Daoy (cell line): ENCODE measurements around the gene TEX48. TPM values are rescaled to one million over a fixed set of nuclear protein-coding genes. Genes with fewer than 3 reads are reported as not detected.
A peak's percentile ranks its signal among the peaks of the same experiment; 100 is the strongest.

ENCODE experiments used
- DNase-seq: peaks from one replicate; pipeline ENCODE4 v3.0.0-alpha.2; 2015; ENCODE audit warnings: low read depth
- total RNA-seq: library from RNA; depleted of rRNA; stranded (reverse); fragments of >200 nt; shearing (Covaris generic); gene quantifications from 2 replicates; pipeline ENCODE4 v1.2.3, GENCODE V29; 2014

TEX48 gene
- total RNA-seq, 1 experiment from 2014 or later: not detected

GRCh38 chr9:114693248-114693855 is 11.4 kb upstream of the TEX48 start:
- DNase-seq: no peak

DNA sequence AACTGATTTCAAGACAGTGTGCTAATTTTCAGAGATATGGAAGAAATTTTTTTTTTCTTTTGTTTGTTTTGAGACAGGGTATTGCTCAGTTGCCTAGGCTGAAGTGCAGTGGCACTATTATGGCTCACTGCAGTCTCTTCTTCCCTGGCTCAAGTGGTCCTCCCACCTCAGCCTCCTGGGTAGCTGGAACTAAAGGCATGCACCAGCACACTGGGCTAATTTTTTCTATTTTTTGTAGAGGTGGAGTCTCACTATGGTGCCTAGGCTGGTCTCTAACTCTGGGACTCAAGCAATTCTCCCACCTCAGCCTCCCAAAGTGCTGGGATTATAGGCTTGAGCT is 9.9 kb upstream of the TEX48 start:
- no peak for DNase-seq

GRCh38 chr9:114691046-114691955 is 9.3 kb upstream of the TEX48 start:
- DNase-seq: peak; percentile 91

- DNase-seq: no peak
These were observed 8.3 kb upstream of the TEX48 start for GRCh38 chr9:114690308-114690707.

DNA sequence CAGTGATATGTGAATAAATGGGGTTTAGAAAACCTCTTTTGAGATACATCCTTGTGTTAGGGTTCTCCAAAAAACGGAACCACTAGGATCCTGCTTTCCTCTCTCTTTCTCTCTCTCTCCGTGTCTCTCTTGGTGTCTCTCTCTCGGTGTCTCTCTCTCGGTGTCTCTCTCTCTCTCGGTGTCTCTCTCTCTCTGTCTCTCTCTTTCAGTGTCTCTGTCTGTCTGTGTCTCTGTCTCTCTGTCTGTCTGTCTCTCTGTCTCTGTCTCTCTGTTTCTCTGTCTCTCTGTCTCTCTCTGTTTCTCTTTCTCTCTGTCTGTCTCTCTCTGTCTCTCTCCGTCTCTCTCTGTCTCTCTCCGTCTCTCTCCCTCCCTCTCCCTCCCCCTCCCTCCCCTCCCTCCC is 7.8 kb upstream of the TEX48 start:
- no peak for DNase-seq

DNA sequence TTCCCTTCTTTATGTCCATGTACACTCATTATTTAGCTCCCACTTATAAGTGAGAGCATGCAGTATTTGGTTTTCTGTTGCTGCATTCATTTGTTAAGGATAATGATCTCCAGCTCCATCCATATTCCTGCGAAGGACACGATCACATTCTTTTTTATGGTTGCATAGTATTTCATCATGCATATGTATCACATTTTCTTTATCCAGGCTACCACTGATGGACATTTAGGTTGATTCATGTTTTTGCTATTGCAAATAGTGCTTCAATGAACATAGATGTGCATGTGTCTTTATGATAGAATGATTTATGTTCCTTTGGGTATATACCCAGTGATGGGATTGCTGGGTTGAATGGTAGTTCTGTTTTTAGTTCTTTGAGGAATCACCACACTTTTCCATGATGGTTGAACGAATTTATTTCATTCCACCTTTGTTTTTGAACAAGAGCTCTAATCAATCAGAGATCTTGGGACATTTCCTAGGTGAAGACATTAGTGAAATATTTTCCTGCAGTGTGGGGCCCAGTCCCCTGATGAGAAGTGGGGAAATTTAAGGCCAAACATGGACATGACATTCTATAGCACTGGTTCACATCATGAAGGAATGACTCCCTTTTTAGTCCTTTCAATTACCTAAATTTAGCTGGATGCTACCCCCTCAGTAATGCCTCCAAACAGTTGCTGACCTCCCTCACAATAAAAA is 7.1 kb upstream of the TEX48 start:
- DNase-seq: no peak

- DNase-seq: no peak
These were observed 6.4 kb upstream of the TEX48 start for GRCh38 chr9:114688379-114688778.

- no peak for DNase-seq
These were observed 5.0 kb upstream of the TEX48 start for GRCh38 chr9:114687034-114687433.

- DNase-seq: no peak
These were observed 4.0 kb upstream of the TEX48 start for GRCh38 chr9:114685951-114686350.

DNA sequence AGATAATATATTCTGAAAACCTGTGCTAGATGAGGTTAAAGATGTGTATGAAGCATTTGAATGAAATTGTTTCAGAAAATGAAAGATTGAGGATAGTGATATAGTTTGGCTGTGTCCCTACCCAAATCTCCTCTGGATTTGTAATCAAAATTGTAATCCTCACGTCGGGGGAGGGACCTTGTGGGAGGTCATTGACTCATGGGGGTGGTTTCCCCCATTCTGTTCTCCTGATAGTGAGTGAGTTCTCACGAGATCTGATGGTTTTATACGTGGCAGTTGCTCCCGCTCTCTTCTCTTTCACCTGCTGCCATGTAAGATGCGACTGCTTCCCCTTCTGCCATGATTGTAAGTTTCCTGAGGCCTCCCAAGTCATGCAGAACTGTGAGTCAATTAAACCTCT is 2.0 kb upstream of the TEX48 start:
- DNase-seq: no peak

- no peak for DNase-seq
These were observed 854 bp upstream of the TEX48 start for GRCh38 chr9:114682846-114683245.

DNA sequence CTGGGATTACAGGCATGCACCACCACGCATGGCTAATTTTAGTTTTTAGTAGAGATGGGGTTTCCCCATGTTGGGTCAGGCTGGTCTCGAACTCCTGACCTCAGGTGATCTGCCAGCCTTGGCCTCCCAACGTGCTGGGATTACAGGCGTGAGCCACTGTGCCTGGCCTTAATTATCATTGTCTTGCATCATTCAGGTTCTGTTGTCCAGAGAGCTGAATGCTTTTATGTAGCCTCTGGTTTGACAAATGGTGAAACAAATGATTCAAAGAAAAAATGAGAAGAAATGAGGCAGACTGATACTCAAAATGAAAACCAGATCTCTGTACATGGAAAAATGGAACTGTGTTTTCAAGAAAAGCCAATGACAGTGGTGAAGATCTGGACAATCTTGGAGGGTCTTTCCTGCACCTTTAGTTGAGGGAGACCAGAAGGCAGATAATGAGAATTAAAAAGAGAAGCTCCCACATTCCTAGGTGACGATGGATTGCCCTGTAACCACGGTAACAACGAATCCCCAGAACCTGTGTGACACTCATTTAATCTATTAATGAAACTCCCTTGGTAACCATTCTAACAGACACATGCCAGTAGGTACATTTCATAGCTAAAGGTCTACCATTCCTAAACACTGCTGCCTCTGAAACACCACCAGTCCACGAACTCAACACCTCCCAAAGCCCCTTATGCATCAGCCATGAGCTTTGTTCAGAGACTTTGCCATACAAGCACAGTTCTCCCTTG is 1.6 kb downstream of the TEX48 start:
- no peak for DNase-seq

DNA sequence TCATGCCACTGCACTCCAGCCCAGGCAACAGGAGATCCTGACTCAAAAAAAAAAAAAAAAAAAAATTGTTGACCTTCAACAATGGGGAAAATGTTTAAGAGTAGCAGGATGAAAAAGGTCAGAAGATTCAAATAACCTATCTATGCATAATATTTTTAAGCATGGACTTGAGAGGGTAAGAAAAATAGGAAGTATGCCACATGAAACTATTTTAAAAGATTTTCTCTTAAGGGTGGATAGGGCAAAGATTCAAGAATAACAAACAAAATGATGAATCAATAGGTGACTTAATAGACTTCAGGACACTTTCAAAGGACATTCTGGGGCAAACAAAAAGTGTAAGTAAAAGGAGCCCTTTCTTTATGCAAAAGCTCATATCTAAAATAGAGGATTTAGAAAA is 3.2 kb downstream of the TEX48 start:
- DNase-seq: no peak

DNA sequence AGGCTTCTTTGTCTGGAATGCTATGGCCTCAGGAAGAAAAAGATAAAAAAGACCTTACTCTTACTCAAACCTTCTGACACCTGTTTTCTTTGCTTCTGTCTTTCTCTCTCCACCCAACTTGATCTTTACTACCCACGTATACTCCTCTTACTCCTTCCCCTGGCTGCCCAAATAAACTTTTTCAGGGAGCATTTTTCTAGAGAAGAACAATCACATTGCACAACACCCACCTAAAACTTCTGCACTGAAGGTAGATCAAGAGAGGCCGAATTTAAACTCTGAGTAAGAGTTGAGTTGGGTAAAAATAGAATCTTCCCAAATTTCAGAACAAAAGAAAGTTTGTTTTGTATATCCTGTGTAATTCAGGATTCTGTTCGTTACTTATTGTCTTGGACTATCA is 3.9 kb downstream of the TEX48 start:
- DNase-seq: no peak

DNA sequence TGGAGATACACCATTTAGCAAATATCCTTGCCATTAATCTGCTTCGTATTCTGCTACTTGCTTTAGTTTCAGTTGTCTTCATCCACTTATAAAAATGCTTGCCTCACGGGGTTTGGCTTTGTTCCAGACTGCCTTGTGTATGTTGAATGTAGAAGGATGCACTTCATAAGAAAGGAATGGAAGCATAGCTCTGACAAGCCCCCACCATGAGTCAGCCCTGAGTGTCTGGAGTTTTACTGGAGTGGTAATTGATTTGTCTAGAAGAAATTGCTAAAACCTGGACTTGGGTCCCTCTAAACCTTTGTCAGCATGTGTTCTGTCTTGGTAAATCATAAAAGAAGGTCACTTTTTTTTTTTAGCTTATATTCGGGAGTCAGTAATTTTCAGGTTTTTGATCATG is 4.6 kb downstream of the TEX48 start:
- peak; percentile 100 for DNase-seq

GRCh38 chr9:114676901-114677300 is 5.1 kb downstream of the TEX48 start:
- DNase-seq: no peak

DNA sequence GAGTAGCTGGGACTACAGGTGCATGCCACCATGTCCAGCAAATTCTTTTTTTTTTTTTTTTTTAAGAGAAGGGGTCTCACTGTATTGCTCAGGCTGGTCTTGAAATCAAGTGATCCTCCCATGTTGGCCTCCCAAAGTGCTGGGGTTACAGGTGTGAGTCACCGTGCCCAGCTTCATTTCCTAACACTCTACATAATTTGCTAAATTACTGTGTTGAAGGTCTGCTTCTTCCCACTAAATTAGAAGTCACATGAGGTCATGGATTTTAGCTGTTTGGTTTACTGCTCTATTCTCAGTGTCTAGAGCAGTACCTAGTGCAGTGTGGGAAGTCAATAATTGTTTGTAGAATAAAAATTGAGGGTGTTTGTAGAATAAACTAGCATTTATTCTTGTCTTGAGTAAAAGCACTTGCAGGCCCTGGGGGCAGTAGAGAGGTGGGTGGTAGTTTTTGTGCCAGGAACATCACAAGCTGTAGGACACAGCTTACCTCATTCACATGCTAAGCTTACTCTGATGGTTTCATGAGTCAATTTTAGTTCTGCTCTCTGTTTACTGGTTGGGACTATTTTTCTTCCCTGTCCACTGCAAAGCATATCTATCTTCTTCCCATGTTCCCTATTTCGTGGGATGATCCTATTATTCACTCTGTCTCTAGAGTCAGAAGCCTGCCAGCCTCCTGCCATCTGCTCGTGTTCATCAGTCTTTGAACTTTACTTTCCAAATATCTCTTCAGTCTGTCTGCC is 7.0 kb downstream of the TEX48 start:
- no peak for DNase-seq

- DNase-seq: no peak
These were observed 7.8 kb downstream of the TEX48 start for GRCh38 chr9:114674076-114674797.

DNA sequence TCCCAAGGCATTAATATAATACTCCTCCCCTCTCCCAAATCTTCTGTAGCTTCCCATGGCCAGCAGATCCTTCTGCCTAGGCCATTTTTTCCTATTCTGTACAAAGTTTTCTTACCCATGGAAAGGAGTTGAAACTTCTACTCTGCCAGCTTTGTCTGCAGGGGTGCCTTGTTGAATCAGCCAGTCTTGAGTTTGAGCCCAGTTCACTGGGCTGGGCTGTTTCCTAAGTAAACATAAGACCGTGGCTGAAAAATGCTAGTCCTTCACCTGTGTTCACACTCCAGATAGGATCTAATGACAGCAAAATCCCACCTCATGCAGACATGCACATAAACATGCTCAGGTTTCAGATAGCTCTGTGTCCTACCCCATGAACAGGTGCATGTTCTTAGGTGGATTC is 10.4 kb downstream of the TEX48 start:
- DNase-seq: no peak

DNA sequence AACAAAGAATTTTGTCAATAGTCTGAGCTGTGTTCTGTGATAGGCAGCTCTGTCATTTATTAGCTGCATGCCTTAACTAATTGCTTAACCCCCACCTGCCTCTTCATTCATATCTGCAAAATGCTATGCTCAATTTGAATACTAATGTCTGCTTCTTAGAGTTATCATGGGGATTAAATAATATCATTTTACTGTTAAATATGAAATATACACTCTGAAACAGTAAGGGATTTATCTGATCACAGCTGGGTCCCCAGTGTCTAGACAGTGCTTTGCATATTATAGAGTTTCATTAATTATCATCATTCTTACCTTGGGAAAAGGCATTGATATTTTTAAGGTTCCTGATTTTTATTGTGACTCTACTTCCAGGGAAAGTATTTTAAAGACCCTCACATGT is 12.0 kb downstream of the TEX48 start:
- no peak for DNase-seq

- no peak for DNase-seq
These were observed 13.8 kb downstream of the TEX48 start for GRCh38 chr9:114668146-114668545.
